ENCODE data around the gene CRLF1.

CRLF1 gene

GRCh38 chr19:18629166-18630088 is 22.8 kb upstream of the CRLF1 start:
- Histone ChIP-seq H3K27ac (ENCODE audit: extremely low read depth, low read depth, low read length) (no peak overlapping the region), H3K9me3 (ENCODE audit: control insufficient read depth, insufficient read depth, low read depth, low read length) (no peaks in the 10 kb centered on the region), H3K36me3 (ENCODE audit: control insufficient read depth in 2 of 2, insufficient read depth in 1 of 2, low read length in 2 of 2) (no peaks in the 10 kb centered on the region), H3K4me1 (ENCODE audit: control insufficient read depth, insufficient read depth, low read length) (no peaks in the 10 kb centered on the region), H3K4me3 (ENCODE audit: low read depth, low read length) (no peak overlapping the region)
- ChIA-PET POLR2A (interaction anchor here (0.5 to 1.2 kb wide), 2 partner anchors 22 to 73 kb away, joined by 3 read pairs; no protein-coding TSS in a partner anchor), CTCF (interaction anchor here (0.6 to 2.2 kb wide), 4 partner anchors 36 to 158 kb away, joined by 3 to 7 read pairs (median 4); partner anchors contain the start of gene REX1BD)
- TF ChIP-seq ZFHX2 (tag by site-specific recombination; conservative IDR thresholded peaks at IDR 0.05) (peak; percentile 72), ZNF140 (tag by site-specific recombination; IDR thresholded peaks at IDR 0.05) (no peak), PATZ1 (tag by site-specific recombination; IDR thresholded peaks at IDR 0.05) (no peak), ZNF112 (tag by site-specific recombination; IDR thresholded peaks at IDR 0.05) (no peak), ZNF341 (tag by site-specific recombination; IDR thresholded peaks at IDR 0.05; ENCODE audit: low read depth) (peak; percentile 70), EGR2 (tag by site-specific recombination; IDR thresholded peaks at IDR 0.05; ENCODE audit: low read depth) (peak; percentile 60), MYNN (tag by site-specific recombination; IDR thresholded peaks at IDR 0.05; ENCODE audit: borderline replicate concordance) (0 out of 2 replicates have a peak, but pooled peaks have one; percentile 45)

GRCh38 chr19:18626906-18627305 is 20.3 kb upstream of the CRLF1 start:
- no peak for TF ChIP-seq PBX3 (CRISPR knock-in tag; IDR thresholded peaks at IDR 0.05)
- TF ChIP-seq ZNF561 (tag by site-specific recombination; IDR thresholded peaks at IDR 0.05; ENCODE audit: borderline replicate concordance), result no peak
- TF ChIP-seq ZFP69B (tag by site-specific recombination; IDR thresholded peaks at IDR 0.05), result no peak
- no peak for TF ChIP-seq RBAK (tag by site-specific recombination; IDR thresholded peaks at IDR 0.05)
- TF ChIP-seq PATZ1 (tag by site-specific recombination; IDR thresholded peaks at IDR 0.05), result no peak
- TF ChIP-seq ZSCAN5A (tag by site-specific recombination; IDR thresholded peaks at IDR 0.05), result no peak
- TF ChIP-seq ZNF138 (tag by site-specific recombination; IDR thresholded peaks at IDR 0.05; ENCODE audit: borderline replicate concordance), result no peak
- no peak for TF ChIP-seq ZNF266 (tag by site-specific recombination; IDR thresholded peaks at IDR 0.05; ENCODE audit: low read depth)
- TF ChIP-seq ZNF513 (tag by site-specific recombination; IDR thresholded peaks at IDR 0.05), result no peak
- no peak for TF ChIP-seq ZNF335 (tag by site-specific recombination; conservative IDR thresholded peaks at IDR 0.05)
- no peaks in the 10 kb centered on the region for H3K36me3 ChIP-seq (ENCODE audit: control insufficient read depth in 2 of 2, insufficient read depth in 1 of 2, low read length in 2 of 2)
- POLR2A ChIA-PET, result interaction anchor here (0.6 kb wide), 1 partner anchor 12 kb away, joined by 5 read pairs; no protein-coding TSS in a partner anchor
- CTCF ChIA-PET, result no interaction called here
- no peaks in the 10 kb centered on the region for H3K9me3 ChIP-seq (ENCODE audit: control insufficient read depth, insufficient read depth, low read depth, low read length)
- H3K4me3 ChIP-seq (ENCODE audit: low read depth, low read length), result no peak overlapping the region
- no peak overlapping the region for H3K27ac ChIP-seq (ENCODE audit: extremely low read depth, low read depth, low read length)
- H3K4me1 ChIP-seq (ENCODE audit: control insufficient read depth, insufficient read depth, low read length), result no peaks in the 10 kb centered on the region
